Measurements from ENCODE around the gene SPART.
"Not testable (repeated sequence)": the region's sequence is repeated elsewhere in the genome, so short reads cannot be mapped to it uniquely, and the experiment has no call there.

Gene SPART

DNA sequence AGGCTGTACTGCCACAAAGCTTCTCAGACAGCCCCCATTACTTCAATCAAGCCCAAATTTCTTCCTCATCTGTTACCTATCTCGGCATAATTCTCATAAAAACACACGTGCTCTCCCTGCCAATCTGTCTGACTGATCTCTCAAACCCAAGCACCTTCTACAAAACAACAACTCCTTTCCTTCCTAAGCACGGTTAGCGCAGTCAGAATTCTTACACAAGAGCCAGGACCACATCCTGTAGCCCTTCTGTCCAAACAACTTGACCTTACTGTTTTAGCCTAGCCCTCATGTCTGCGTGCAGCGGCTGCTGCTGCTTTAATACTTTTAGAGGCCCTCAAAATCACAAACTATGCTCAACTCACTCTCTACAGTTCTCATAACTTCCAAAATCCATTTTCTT lies 26.4 kb downstream of the SPART start:
- not testable (repeated sequence) for DNase-seq (ENCODE audit: low read depth)

DNA sequence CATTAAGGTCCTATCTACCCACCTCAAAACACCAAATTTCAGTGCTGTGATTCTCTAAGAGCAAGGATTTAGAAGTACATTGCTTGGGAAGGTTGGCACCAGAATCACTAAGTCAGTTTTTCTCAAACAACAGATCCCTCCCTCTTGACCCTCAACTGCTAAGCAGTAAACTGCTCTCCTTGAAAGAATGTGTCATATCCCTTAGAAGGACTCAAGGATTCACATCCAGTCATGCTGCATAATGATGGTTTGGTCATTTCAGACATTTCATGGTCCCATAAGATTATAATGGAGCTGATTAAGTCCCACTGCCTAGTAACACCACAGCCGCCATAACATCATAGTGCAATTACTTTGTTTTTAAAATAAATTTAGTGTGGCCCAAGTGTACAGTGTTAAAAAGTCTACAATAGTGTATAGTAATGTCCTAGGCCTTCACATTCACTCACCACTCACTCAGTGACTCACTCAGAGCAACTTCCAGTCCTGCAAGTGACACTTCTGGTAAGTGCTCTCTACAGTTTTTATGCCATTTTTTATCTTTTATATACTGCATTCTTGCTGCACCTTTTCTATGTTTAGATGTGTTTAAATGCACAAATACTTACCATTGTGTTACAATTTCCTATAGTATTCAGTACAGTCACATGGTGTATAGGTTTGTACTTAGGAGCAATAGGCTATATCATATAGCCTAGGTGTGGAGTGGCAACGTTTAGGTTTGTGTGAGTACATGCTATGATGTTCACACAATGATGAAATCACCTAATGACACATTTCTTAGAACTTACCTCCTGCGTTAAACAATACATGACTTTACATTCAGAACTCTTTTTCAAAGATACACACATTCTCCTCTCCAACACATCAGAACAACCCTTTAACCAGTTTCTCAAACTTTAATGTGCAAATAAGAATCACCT lies 32.9 kb downstream of the SPART start:
- peak; percentile 67 for DNase-seq (ENCODE audit: low read depth)

DNA sequence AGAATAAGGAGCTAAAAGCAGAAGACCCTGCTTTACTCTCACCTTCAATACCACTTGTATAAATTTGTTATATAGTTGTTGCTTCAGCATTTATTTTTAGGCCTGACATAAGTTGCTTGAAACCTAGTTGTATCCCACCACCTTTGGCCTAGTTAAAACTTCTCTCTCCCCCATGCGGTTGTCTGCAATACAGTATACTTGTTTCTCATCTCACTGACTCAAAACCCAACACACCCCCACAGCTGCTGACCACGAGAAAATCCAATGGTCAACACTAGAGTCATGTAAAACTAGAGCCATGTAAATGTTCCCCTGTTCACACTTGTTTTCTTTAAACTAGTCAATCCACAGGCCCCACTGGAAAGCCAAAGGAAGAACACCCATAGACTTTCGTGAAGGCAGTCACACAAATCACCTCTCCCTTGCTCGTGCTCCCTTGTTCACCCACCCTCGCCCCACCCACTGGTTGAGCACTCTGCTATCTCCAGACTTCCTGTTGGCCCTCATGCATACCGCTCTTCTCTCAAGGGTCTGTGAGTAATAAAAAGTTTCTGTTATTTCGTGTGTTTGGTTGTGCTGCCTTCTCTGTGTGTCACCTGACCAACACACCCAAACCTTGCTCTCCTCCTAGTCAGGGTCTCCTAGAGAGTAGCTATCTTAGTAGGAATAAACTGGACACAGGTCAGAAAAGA lies 35.6 kb downstream of the SPART start:
- DNase-seq (ENCODE audit: low read depth) = no peak

DNA sequence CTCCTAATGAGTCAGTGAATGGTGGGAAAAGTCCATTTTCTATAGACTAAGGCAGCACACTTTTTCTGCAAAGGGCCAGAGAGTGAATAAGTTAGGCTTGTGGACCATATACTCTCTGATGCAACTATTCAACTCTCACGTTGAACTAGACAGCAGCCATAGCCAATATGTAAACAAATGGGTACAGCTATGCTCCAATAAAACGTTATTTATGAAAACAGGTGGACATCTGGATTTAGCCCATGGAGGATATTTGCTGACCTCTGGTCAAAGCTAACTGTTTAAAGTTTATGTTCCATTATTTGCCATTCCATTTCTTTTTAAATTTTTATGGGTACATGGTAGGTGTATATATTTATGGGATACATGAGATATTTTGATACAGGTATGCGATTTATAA lies 43.9 kb downstream of the SPART start:
- DNase-seq (ENCODE audit: low read depth) = no peak

DNA sequence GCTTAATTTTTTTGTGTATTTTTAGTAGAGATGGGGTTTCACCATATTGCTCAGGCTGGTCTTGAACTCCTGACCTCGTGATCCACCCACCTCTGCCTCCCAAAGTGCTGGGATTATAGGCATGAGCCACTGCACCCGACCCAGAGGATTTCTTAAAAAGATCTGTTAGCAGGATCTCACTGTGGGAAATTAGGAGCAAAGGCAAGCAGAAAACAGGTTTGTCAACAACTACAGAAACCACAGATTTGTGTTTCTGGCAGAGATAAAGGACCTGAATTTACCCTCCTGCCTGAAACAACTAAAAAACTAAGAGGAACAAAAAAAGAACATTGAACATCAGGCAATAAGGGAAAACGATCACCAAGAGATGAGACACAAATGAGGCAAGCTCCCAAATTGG lies 46.7 kb downstream of the SPART start:
- not testable (repeated sequence) for DNase-seq (ENCODE audit: low read depth)

DNA sequence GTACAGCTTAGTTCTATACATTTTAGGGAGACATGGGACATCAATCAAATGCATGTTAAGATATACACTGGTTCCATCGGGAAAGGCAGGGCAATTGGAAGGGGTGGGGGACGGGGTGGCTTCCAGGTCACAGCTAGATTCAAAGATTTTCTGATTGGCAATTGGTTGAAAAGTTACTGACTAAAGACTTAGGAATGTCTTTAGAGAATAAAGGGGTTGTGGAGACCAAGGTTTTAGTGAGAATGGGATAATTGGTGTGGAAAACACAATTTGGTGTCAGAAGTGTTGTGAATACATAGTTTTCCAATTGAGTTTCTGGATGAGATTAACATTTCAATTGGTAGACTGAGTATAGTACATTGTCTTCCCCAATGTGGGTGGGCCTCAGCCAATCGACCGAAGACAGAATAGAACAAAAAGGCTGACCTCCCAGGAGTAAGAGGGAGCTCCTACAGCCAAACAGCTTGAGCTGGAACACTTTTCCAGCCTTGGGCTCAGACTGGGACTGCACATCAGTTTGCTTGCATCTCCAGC lies 47.6 kb downstream of the SPART start:
- peak; percentile 21 for DNase-seq (ENCODE audit: low read depth)

DNA sequence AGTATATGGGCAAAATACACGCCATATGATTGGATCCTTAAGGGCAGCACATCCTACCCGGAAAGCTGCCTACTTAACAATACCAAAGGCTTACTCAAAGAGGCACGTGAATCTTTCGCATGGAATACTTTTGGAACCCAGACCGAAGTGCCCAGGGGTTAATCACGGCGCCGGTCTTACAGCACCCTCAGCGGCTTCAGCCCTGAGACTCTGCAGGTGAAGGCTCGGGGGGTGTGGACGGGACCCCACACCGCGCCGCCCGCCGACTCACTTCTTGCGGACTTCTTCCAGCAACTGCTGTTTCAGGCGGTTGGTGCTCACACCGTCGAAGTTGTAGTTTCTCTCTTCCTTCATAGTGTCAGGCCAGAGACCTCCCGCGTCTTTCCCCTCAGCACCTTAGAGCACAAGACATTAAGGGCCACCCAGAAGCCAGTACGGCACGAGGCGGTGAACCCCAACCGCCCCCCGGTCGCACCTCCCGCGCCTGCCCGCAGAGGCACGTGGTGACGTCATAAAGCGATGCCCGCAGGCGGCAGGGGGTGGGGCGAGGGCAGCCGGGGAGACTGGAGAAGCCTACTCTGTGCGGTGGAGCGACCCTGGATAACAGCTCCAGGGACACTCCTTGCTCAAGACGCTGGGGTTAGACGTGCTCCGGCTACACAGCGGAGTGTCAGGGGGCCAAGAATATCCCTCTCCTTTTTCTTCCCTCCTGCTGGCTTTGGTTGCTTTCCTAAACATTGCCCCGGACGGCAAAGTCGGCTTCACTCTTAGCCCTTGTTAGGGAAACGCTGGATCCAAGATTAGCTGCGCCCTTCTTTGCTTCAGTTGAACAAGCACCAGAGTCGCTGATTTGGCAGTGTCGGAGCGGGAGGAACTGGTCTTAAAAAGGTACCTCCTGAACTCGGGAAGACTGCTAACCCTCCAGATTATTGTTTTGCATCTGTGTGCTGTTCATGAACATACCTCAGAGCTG lies 48.5 kb downstream of the SPART start, which contains the start of gene CCDC169:
CCDC169 (minus strand) TSS at position 449 of the 973 bp plus-strand sequence; CDS start at position 354, 95 bp downstream.
- DNase-seq (ENCODE audit: low read depth) = peak; percentile 84

DNA sequence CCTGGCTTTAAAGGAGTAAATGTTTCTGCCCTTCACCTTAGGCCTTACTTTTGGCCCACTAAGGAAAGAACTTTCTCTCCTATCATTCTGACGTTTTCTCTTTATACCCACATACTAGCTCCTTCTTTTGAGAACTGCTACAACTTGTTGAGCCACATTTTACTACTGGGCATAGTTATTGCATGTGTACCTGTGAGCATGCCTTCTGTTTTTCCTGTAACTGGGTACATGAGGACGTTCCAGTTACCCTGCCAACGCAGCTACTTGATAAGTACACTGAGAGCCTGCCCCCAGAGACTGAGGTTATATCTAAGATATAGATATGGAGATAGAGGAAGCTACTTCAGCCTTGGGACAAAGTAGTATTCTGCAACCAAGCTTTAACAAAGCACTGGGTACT lies 52.1 kb downstream of the SPART start:
- no peak for DNase-seq (ENCODE audit: low read depth)

DNA sequence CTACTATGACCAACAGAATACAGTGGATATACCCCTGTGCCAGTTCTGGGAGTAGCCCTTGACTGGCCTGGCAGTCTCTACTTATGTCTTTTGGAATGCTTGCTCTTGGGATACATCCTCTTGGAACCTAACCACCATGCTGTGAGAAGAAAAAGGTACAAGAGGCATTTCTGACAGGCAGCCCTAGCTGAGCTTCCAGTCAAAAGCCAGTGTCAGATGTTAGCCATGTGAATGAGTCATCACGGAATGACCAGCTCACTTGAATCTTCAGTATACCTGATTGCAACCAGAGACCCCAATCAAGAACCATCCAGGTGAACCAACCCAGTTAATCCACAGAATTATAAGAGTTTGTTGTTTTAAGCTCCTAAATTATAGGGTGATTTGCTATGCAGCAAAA lies 52.7 kb downstream of the SPART start:
- DNase-seq (ENCODE audit: low read depth) = no peak

DNA sequence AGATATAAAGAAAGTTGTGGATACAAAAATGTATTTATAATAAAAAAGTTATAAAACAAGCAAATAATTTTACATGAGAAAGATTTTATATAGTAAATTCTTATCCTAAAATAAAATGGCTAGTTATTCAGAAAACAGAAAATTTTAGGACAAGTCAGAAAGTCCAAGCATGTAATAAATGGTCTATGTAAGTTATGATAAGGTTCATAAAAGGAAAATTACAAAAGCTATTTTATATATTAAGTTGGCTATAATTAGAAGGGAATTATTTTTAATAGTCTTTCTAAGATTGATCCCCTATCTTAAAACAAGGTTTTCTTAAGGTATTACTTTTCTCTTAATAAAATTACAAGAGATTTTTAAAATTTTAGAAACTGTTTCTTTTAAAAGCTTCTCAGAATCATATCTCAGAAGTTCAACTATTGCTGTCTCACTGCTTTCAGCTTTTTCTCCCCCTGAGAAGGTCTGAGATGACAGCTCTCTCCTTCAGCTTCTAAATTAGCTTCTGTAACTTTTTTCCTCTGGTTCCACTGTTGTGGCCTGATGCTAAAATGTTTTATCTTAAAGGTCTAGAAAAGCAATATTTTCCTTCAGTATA lies 57.3 kb downstream of the SPART start:
- DNase-seq (ENCODE audit: low read depth) = peak; percentile 35

DNA sequence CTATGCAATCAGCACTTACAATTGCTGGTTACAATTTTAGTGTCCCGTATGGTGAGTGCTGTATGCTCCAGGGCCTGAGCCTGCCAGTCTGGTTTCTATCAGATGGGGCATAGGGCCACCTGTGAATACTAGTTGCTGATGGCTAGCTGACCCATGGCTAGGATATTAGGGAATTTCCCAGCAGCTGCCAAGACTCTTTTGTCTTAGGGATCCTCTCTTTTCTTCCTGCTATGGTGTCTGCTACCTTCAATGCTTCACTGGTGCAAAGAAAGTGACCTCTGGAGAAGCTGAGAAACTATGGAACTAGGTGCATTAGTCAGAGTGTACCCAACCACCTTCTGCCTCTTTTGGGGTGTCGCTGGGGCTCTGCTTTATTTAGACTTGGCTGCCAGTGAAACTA lies 60.2 kb downstream of the SPART start:
- DNase-seq (ENCODE audit: low read depth) = no peak

DNA sequence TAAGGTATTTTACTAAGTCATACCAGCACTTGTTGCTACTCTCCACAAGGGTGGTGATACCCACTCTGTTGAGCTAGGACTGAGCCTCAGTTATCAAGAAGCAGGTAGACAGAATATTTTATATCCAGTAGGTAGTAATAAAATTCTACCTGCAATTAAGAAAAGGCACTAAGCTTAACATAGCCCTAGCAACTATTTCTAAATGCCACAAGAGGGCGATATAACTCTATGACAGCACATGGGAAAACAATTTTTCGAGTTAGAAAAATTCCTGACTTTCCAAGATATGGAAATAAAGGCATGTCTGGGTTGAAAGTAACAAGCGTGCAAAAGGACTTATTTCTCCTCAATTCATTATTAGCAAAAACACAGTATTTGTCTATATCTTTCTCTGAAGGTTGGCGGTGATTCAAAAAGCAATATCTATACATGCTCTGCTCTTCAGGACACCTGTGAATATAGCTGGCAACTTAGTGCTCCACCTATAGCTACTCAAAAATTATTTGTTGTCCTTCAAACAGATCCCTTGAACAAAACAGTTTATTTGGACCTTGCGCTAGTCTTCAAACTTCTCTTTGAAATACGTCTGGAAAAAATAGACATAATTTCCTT lies 63.3 kb downstream of the SPART start:
- DNase-seq (ENCODE audit: low read depth) = peak; percentile 66

DNA sequence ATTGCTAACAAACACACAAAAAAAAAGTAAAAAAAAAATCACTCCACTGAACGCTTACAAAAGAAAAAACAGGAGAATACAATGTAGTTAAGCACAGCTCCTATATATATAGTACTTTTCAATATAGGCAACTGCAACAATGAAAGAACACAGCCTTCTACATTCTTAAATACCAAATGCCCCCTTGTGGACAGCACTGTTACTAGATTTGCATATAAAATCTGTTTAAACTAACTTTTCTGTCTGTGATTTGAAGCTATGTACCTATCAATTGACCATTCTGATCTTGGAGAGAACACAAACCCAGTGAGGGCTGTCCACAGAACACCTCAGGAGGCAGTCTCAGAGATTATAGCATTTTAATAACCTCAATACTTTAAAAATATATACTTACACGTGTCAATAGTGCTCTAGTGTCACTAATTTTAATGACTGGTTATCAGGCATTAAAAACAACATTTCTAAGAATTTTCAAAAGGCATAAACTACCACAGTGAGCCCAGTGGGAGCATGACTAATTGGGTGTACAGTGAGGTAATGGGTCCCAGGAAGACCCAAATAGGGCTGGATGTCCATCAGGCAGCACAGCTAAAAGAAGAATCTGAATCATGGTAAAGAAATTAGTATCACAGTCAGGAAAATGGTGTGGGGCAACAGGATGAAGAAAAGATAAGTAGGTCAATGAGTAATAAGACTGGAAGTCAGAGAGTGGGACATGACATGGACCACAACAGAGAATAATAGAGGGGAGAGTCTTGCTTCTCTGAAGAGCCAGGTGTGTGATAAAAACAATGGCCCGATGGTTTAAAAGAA lies 70.8 kb downstream of the SPART start:
- DNase-seq (ENCODE audit: low read depth) = peak; percentile 75

DNA sequence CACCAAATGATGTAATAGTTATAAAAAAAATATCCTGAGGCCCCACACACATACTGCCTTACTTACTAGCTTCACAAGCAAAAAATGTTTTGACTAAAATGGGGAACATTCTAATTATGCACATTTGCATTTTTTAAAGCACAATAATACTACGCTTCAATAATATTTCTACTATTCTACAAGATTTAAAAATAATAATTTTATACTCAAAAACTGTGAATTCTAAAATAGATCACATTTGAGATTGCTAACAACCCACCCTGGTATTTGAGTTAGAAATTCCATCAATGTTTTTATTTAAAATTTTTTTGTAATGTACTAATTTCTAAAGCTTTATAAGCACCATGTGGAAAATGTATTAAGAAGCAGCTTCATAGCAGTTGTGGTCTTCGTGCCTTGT lies 72.8 kb downstream of the SPART start:
- DNase-seq (ENCODE audit: low read depth) = no peak

DNA sequence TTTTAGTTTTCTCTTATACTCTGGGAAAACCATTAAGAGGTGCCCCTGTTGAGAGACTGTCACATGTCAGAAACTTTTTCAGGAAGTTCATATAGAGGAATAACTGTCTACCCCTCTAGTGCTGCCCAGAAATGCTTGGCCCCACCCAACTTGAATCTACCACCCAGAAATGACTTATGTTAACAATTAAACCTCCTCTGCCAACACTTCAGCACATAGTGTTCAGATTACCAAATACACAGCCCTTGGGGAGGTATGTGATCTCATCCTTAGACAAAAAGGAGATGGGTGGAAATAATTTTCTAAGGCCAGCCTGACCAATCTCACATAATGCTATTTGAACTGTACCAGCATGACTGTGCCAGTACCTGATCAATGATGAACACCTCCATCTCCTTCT lies 84.2 kb downstream of the SPART start:
- no peak for DNase-seq (ENCODE audit: low read depth)

DNA sequence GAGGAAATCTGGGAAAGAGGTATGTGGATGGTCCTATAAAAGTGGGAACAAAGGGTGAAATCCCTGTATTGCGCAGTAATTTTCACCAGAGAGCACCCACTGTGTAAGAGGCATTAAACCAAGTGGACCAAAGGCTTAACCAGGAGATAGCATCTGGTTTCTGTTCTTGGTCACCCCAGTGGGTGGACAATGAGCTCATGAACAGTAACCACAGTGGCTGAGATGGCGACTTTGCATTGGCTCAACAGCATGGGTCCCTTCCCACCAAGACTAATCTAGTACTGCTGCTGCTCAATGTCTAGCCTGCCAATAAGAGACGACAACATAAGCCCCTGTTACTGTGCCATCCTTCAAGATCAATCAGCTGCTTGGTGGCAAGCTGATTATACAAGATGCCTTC lies 85.2 kb downstream of the SPART start:
- DNase-seq (ENCODE audit: low read depth) = no peak

DNA sequence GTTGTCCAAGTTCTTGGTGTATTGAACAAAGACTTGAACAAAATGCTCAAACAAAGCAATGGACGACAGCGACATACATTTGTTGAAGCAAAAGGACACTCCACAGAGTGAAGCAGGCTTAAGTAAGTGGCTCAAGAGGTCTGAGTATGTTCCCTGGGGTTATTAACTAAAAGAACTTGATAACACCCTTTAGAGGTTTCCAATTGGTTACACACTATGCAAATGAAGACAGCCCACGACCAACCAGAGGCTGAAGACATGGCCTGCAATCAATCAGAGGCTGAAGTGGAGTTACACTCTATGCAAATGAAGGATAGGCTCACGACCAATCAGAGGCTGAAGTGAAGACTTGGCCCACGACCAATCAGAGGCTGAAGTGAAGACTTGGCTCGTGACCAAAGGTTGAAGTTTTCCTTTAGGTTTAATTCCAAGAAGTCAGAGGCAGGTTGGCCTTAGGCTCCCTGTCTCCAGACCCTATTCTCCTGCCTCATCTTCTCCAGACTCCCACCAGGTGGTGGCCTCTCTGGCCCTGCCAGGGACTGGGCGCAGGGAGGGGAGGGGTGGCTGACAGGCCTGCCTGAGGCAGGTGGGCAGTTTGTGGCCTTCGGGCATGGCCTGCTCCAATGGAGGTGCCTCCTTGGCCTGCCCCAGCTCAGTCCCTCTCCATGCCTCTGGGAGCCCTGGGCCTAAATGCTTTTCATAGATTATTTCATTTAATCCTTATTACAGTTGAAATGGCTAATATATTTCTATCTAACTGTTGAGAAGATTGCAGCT lies 86.6 kb downstream of the SPART start:
- DNase-seq (ENCODE audit: low read depth) = no peak

DNA sequence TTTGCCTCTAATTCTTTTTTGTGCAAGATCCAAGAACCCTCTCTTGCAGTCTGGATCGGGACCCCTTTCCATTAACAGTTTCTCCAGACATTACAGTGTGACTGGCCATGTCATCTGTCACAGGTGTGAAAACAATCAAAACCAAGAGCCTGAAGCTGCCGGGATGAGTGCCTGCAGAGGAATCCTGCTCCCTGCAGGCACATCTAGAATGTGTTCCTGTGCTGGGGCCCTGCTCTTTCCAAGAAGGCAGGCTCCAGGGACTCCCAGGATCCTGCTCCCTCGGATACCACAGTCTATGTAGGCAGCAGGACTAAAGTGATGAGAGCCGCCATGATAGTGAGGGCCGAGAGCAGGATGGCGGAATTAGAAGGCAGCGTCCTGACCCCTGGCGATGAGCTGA lies 87.4 kb downstream of the SPART start:
- DNase-seq (ENCODE audit: low read depth) = no peak

Measured in ELR (cell line).